GM18511 (cell line): ENCODE results near the gene GNG4.

Experiments used
- ATAC-seq: cut with Tn5 transposase; IDR thresholded peaks from one replicate; pipeline ENCODE4 v1.9.1; 2021; ENCODE audit warnings: mild to moderate bottlenecking, moderate library complexity; ENCODE audit not compliant: unreplicated experiment

GNG4 gene

GRCh38 chr1:235649368-235650163 is at the start of gene GNG4:
Gene GNG4, minus strand, starts transcription at chr1:235649784. Its CDS starts 65,946 bp downstream, at chr1:235583838.
- peak; percentile 64 for ATAC-seq

GRCh38 chr1:235697508-235697907 is 47.9 kb upstream of the GNG4 start:
- ATAC-seq, result no peak

GRCh38 chr1:235689356-235689755 is 39.8 kb upstream of the GNG4 start:
- ATAC-seq, result no peak

- no peak for ATAC-seq
These were observed 38.5 kb upstream of the GNG4 start for GRCh38 chr1:235688096-235688495.

- no peak for ATAC-seq
These were observed 34.1 kb upstream of the GNG4 start for GRCh38 chr1:235683653-235684052.

- ATAC-seq, result no peak
These were observed 32.6 kb upstream of the GNG4 start for GRCh38 chr1:235682216-235682615.

- ATAC-seq, result no peak
These were observed 30.1 kb upstream of the GNG4 start for GRCh38 chr1:235679644-235680043.

- ATAC-seq, result no peak
These were observed 29.4 kb upstream of the GNG4 start for GRCh38 chr1:235679005-235679404.

GRCh38 chr1:235675152-235675890 is 25.7 kb upstream of the GNG4 start:
- no peak for ATAC-seq

- ATAC-seq, result no peak
These were observed 24.4 kb upstream of the GNG4 start for GRCh38 chr1:235673981-235674380.

GRCh38 chr1:235671992-235672391 is 22.4 kb upstream of the GNG4 start:
- no peak for ATAC-seq

- no peak for ATAC-seq
These were observed 20.7 kb upstream of the GNG4 start for GRCh38 chr1:235670157-235670776.

GRCh38 chr1:235669277-235669676 is 19.7 kb upstream of the GNG4 start:
- no peak for ATAC-seq

DNA sequence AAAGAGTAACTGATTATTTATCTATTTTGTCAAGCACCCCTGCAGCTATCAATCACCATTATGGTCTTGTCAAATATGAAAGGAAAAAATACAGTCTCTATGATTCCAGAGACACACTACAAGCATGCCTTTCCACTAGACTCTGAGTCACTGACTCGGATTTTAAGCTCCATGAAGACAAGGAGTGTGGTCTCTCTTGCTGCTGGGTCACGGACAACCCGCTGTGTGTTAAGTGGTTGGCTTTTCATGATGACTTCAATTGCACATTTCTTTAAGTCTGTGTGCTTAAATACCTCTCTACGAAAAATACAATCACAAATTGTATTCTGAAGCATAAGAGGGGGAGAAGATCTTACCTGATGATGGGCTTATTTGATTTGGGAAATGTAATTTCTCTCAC is 14.0 kb upstream of the GNG4 start:
- ATAC-seq, result no peak

- no peak for ATAC-seq
These were observed 12.0 kb upstream of the GNG4 start for GRCh38 chr1:235661568-235661967.

DNA sequence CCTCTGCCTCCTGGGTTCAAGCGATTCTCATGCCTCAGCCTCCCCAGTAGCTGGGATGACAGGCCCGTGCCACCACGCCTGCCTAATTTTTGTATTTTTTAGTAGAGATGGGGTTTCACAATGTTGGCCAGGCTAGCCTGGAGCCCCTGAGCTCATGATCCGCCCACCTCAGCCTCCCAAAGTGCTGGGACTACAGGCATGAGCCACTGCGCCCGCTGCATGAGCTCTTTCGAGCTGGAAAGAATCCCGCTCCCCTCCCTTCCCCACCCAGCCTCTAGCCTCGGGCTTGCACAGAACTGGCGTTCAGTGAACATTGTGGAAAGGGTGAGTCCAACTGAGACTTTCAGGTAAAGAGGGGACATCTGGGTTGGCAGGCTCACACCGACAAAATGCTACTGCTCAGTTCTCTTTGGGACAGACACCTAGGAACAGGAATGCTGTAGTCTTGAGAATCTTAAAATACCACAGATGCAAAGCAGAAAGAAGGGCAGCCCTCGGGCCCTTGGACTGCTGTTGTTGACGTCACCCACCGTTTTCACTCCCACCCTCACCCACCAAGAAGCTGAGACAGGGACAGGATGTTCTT is 9.7 kb upstream of the GNG4 start:
- ATAC-seq, result no peak

DNA sequence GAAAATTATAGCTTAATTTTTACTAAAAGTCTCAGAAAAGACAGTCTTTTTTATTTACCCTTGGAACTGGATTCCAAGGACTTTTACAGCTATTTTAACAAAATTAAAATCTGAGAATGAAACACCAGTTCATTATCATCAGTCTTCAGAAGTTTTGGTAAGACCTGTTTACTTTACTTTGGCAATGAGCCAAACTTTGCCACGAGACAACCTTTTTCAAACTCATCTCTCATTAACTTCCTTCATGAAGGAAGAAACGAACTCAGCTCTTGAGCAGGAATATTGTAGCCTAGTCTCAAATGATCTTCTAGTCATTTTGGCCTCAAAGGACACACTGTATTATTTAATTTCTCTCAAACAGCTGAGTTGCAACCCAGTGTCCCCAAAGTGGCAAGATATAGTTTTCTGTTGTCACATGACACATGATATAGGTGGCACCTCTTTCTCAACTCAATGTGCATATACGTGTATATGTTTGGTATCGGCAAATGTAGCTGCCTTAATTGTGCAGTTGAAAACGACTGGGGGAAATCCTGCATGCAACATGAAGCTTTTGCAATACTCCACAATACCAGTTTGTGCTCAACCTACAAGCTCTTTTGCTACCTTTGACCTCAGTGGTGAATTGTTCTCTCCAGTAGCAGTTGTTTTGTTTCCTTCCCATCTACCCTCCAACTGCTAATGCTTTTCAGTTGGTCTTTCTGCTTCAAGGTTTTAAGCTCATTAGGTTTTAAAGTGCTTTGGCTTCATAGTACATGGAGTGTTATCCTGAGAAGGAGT is 8.4 kb upstream of the GNG4 start:
- ATAC-seq, result no peak

DNA sequence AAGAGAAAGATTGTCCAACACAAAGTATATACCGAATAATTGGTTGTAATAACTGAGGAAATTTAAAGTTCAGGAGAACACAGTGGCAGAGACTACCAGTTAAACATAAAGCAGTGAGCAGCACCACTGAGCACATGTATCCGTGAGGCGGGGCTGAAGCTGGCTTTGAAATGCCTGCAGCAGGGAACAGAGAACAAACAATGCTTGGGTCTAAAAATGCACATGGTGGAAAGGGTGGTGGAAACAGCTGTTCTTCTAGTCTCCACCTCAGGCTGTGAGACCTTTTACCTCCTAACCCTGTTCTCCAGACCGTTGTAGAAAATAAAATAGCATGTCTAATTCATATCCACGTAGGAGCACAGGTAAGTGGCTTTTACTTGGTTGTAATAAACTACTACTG is 7.7 kb upstream of the GNG4 start:
- ATAC-seq, result no peak

GRCh38 chr1:235652364-235652763 is 2.8 kb upstream of the GNG4 start:
- ATAC-seq, result no peak

DNA sequence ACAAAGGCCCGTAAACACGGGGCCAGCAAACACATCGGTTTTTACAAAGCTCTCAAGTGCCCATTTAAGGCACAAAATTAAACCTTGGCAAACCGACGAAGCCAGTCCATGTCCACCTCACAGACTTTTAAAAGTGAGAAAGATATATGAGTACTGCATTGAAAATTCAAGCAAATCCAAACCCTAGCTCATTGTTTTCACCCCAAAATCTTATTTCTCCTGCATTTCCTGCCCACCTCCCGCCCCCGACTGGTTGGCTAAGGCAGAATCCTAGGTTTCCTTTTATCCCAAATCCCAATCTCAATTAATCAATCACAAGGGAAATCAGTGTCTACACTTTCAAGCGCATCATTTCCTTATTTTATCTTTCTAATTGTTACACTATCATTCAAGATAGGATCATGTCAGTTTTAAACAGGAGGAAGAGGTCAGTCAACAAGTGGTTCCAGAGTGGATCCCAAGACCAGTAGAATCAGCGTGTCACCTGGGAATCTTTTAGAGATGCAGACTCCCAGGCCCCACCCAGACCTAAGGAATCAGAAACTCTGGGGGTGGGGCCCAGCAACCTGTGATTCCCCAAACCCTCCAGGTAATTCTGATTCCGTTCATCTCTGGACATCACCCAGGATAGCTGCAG is 1.7 kb upstream of the GNG4 start:
- ATAC-seq, result no peak
